HepG2 (cell line): ENCODE results near the gene CLHC1. TPM values are rescaled to one million over a fixed set of nuclear protein-coding genes. Genes with fewer than 3 reads are reported as not detected.

Source experiments
- ATAC-seq: fragments of 200-7000 bp; cut with Tn5 transposase; 3 replicates; pipeline ENCODE4 v1.9.1; 2020; ENCODE audit warnings: mild to moderate bottlenecking, moderate library complexity
- BruUV-seq: library from RNA; stranded (reverse); fragments of 400-500 nt; replicated peaks from 2 replicates; lab custom pipeline; 2021; lab: Mats Ljungman, UMichigan
- CTCF ChIA-PET: fragments of 300-600 bp; formaldehyde crosslinking; extraction: SDS; loops from one replicate; lab custom pipeline; 2021; ENCODE audit warnings: low total read pairs, inconsistent platforms, low intra/inter-chr PET ratio; lab: Yijun Ruan, JAX
- POLR2A ChIA-PET: fragments of 350-600 bp; sonication (Branson Sonifier 250); formaldehyde crosslinking; loops from one replicate; lab custom pipeline; 2020; ENCODE audit warnings: antibody characterized with exemption, inconsistent platforms; lab: Yijun Ruan, JAX
- DNase-seq: peaks from one replicate; pipeline ENCODE4 v3.0.0-alpha.2; 2015; ENCODE audit warnings: low spot score
- FAIRE-seq: peaks from 3 replicates; lab custom pipeline; 2011; peaks lifted over from hg19 to GRCh38; lab: Jason Lieb, UNC
- H2AFZ ChIP-seq: one replicate; pipeline ENCODE4 v1.6.1; 2011; ENCODE audit warnings: low read length, inconsistent platforms
- H3K27ac ChIP-seq: fragments of 300-600 bp; 3 replicates; pipeline ENCODE4 v1.8.0; 2011; ENCODE audit warnings: mixed run types, mild to moderate bottlenecking, mixed read lengths, low read length, inconsistent platforms; ENCODE audit not compliant: insufficient read depth; ENCODE audit errors: extremely low read length
- H3K27me3 ChIP-seq, 2 experiments: fragments of 200-600 bp in 1 of 2; 2 replicates in 1 of 2; 3 replicates in 1 of 2; pipeline versions ENCODE4 v1.6.0 to v1.8.0; 2011; ENCODE audit warnings: low read length in 2 of 2, mild to moderate bottlenecking in 2 of 2, moderate library complexity in 2 of 2, inconsistent platforms in 1 of 2; ENCODE audit not compliant: insufficient read depth in 2 of 2, control insufficient read depth in 1 of 2
- H3K36me3 ChIP-seq, 2 experiments: fragments of 200-600 bp in 1 of 2; replicated peaks in 1 of 2; 2 replicates in 1 of 2; 3 replicates in 1 of 2; pipeline versions ENCODE4 v1.5.1 to v1.8.0; 2011; ENCODE audit warnings: low read length in 2 of 2, inconsistent platforms in 1 of 2; ENCODE audit not compliant: insufficient read depth in 2 of 2, control insufficient read depth in 1 of 2
- H3K4me1 ChIP-seq: 2 replicates; pipeline ENCODE4 v1.5.1; 2012; ENCODE audit warnings: low read length, inconsistent platforms; ENCODE audit not compliant: insufficient read depth
- H3K4me2 ChIP-seq: 2 replicates; pipeline ENCODE4 v1.6.0; 2011; ENCODE audit warnings: low read depth, low read length, inconsistent platforms
- H3K4me3 ChIP-seq, 3 experiments: fragments of 200-600 bp in 1 of 3; sonication (generic), shearing (Covaris generic) in 1 of 3; replicated peaks in 1 of 3; 2 replicates each; pipeline ENCODE4 v1.5.1; 2011 to 2016; ENCODE audit warnings: low read length in 3 of 3, inconsistent platforms in 2 of 3, low read depth in 2 of 3, mild to moderate bottlenecking in 2 of 3, control low read depth in 1 of 3, mixed read lengths in 1 of 3; ENCODE audit not compliant: insufficient read depth in 1 of 3
- H3K79me2 ChIP-seq: one replicate; pipeline ENCODE4 v1.6.1; 2011; ENCODE audit warnings: low read length, inconsistent platforms; ENCODE audit not compliant: insufficient read depth
- H3K9ac ChIP-seq: 2 replicates; pipeline ENCODE4 v1.6.0; 2011; ENCODE audit warnings: mild to moderate bottlenecking, low read depth, low read length, inconsistent platforms; ENCODE audit not compliant: insufficient read depth
- H3K9me3 ChIP-seq: 2 replicates; pipeline ENCODE4 v1.5.1; 2012; ENCODE audit warnings: mild to moderate bottlenecking, low read length
- H4K20me1 ChIP-seq: 2 replicates; pipeline ENCODE4 v1.6.0; 2011; ENCODE audit warnings: inconsistent platforms, mild to moderate bottlenecking, low read length, moderate library complexity; ENCODE audit not compliant: insufficient read depth
- NFKBIZ ChIP-seq: IDR thresholded peaks from 2 replicates; pipeline ENCODE4 v1.6.1; 2018; ENCODE audit warnings: missing genetic modification reagents, missing compliant biosample characterization
- RFX5 ChIP-seq: IDR thresholded peaks from 2 replicates; pipeline ENCODE4 v1.6.1; 2011; ENCODE audit warnings: low read depth, low read length, improper control_type of control experiment
- SYNCRIP ChIP-seq: fragments of 200-400 bp; formaldehyde crosslinking; IDR thresholded peaks from 2 replicates; pipeline ENCODE4 v1.6.1; 2018; ENCODE audit warnings: mild to moderate bottlenecking, low read depth, low read length; ENCODE audit not compliant: insufficient read depth
- XBP1 ChIP-seq: sonication (generic); formaldehyde crosslinking; IDR thresholded peaks from 2 replicates; pipeline ENCODE4 v1.5.0; 2020; ENCODE audit warnings: missing genetic modification reagents
- ZBTB2 ChIP-seq: sonication (generic); formaldehyde crosslinking; IDR thresholded peaks from 2 replicates; pipeline ENCODE4 v1.8.0; 2022; ENCODE audit warnings: low read depth, missing genetic modification reagents
- ZNF407 ChIP-seq: sonication (generic); formaldehyde crosslinking; IDR thresholded peaks from one replicate; pipeline ENCODE4 v1.5.1; 2020; ENCODE audit warnings: mild to moderate bottlenecking, missing genetic modification reagents; ENCODE audit errors: not compliant biosample characterization
- ZNF766 ChIP-seq: sonication (generic); formaldehyde crosslinking; IDR thresholded peaks from 2 replicates; pipeline ENCODE4 v1.5.0; 2020; ENCODE audit warnings: missing genetic modification reagents, borderline replicate concordance
- ZNF891 ChIP-seq: sonication (generic); formaldehyde crosslinking; IDR thresholded peaks from 2 replicates; pipeline ENCODE4 v1.5.0; 2020; ENCODE audit warnings: mild to moderate bottlenecking, missing genetic modification reagents
- WGBS: methylation state at CpG from one replicate; pipeline ENCODE4 v1.1.6; 2017; ENCODE audit warnings: low lambda C conversion rate; 5-methylcytosine and 5-hydroxymethylcytosine counted together
- in situ Hi-C: cut with HindIII; loops from 2 replicates; pipeline ENCODE4 v1.10.0; 2017; ENCODE audit warnings: low pct_unique_long_range_greater_than_20kb; ENCODE audit not compliant: extremely low pct_ligation_motif_present
- intact Hi-C: fragments of 100-400 bp; cut with micrococcal nuclease; formaldehyde crosslinking; loops from one replicate; pipeline ENCODE4 v1.10.0; 2022; ENCODE audit not compliant: unreplicated experiment
- polyA plus RNA-seq, 8 experiments: library from polyadenylated mRNA; depleted of rRNA in 3 of 8; stranded (reverse) in 7 of 8; unstranded in 1 of 8; fragments of >200 nt; fragmentation: Illumina TruSeq in 4 of 8; extraction: Trizol in 4 of 8; gene quantifications; 2 replicates each; pipeline versions ENCODE4 v1.2.1 to v1.2.3, GENCODE V29; 2011 to 2016; ENCODE audit warnings: low read depth in 4 of 8, missing spikeins in 1 of 8, mixed read lengths in 1 of 8; ENCODE audit not compliant: insufficient read depth in 1 of 8
- total RNA-seq, 5 experiments: library from RNA; depleted of rRNA; stranded (reverse); fragments of >200 nt; fragmentation: Illumina TruSeq; extraction: Trizol; gene quantifications; 2 replicates each; pipeline ENCODE4 v1.2.3, GENCODE V29; 2016; ENCODE audit warnings: low read depth in 1 of 5
- TF ChIP-seq, protein P1 (sequence below): sonication (generic); formaldehyde crosslinking; IDR thresholded peaks from 2 replicates; pipeline ENCODE4 v1.4.0; 2020; ENCODE audit warnings: missing genetic modification reagents, borderline replicate concordance
- TF ChIP-seq, protein P2 (sequence below): IDR thresholded peaks from 2 replicates; pipeline ENCODE4 v1.6.1; 2016; ENCODE audit warnings: mild to moderate bottlenecking, missing biosample characterization, missing genetic modification reagents

CLHC1 gene
- total and polyA plus RNA-seq, 2 of the 13 experiments (the other 11 are each of a cell fraction or from before 2014, with no cell fraction given): 9.8 to 12.6 TPM

DNA sequence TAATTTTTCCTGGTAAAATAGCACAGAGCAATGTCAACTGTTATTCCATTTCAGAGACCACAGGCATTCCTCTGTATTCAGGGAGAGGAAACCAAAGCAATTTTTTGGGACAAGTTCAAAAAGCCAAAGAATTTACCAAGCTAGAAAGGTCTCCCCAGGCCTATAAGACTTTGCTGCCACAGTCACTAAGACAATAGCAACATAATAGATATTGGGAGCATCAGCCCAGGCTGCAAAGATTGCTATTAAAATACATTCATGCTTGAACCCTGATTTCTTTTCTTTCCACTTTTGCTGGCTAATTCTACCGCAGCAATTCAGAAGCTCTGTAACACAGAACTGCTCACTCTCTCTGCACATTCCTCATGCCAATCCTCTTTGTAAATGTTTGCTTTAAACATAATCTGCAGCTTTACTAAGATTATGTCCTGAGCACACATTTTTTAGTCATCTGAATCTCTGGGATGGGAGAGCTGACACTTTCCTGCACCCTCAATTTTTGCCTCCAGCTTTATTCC lies 76.3 kb downstream of the CLHC1 start:
- Histone ChIP-seq H3K4me3 (no peak overlapping the region), H3K9me3 (no peaks in the 10 kb centered on the region), H3K36me3 (no peaks in the 10 kb centered on the region), H3K27ac (no peak overlapping the region), H3K9ac (no peak overlapping the region), H2AFZ (no peak overlapping the region), H3K79me2 (no peaks in the 10 kb centered on the region), H3K4me2 (no peak overlapping the region), H3K27me3 (peaks cover 2 to 55% of the 10 kb centered on the region in 2 experiments; a peak in 4 of 5 replicates), H3K4me1 (peaks cover 40% of the 10 kb centered on the region), H4K20me1 (no peaks in the 10 kb centered on the region)
- no peak for DNase-seq
- POLR2A ChIA-PET: interaction anchor here (0.6 kb wide), 1 partner anchor 11 kb away, joined by 3 read pairs; no protein-coding TSS in a partner anchor
- ATAC-seq: peak; percentile 54
- TF ChIP-seq SYNCRIP (no peak), RFX5 (no peak), ZNF891 (CRISPR knock-in tag) (no peak), NFKBIZ (CRISPR knock-in tag) (no peak), ZBTB2 (CRISPR knock-in tag) (no peak), XBP1 (CRISPR knock-in tag) (no peak), ZNF766 (CRISPR knock-in tag) (no peak), ZNF407 (CRISPR knock-in tag) (no peak)
- TF ChIP-seq, protein P1, sequence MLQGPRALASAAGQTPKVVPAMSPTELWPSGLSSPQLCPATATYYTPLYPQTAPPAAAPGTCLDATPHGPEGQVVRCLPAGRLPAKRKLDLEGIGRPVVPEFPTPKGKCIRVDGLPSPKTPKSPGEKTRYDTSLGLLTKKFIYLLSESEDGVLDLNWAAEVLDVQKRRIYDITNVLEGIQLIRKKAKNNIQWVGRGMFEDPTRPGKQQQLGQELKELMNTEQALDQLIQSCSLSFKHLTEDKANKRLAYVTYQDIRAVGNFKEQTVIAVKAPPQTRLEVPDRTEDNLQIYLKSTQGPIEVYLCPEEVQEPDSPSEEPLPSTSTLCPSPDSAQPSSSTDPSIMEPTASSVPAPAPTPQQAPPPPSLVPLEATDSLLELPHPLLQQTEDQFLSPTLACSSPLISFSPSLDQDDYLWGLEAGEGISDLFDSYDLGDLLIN (CRISPR knock-in tag): no peak
- TF ChIP-seq, protein P2, sequence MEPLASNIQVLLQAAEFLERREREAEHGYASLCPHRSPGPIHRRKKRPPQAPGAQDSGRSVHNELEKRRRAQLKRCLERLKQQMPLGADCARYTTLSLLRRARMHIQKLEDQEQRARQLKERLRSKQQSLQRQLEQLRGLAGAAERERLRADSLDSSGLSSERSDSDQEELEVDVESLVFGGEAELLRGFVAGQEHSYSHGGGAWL (CRISPR knock-in tag): no peak
- WGBS: 3% methylated on average over 1 of the region's 1 CpG
- no TSS peak for BruUV-seq
- in situ Hi-C loops (no loop called here), intact Hi-C loops (no loop called here)
- no peak for FAIRE-seq
- CTCF ChIA-PET: no interaction called here
